ENCODE measurements around the gene C22orf23. TPM values are rescaled to one million over a fixed set of nuclear protein-coding genes. Genes with fewer than 3 reads are reported as not detected.

The C22orf23 gene
- 0.33 and 0.45 TPM in 2 replicates for polyA plus RNA-seq (2012; rRNA removed)
- 0.26 and 0.33 TPM in 2 replicates for polyA plus RNA-seq (2012; cell fraction: cytosol; rRNA removed)
- 0.38 and 0.50 TPM in 2 replicates for polyA plus RNA-seq (2012; cell fraction: nucleus; rRNA removed)

DNA sequence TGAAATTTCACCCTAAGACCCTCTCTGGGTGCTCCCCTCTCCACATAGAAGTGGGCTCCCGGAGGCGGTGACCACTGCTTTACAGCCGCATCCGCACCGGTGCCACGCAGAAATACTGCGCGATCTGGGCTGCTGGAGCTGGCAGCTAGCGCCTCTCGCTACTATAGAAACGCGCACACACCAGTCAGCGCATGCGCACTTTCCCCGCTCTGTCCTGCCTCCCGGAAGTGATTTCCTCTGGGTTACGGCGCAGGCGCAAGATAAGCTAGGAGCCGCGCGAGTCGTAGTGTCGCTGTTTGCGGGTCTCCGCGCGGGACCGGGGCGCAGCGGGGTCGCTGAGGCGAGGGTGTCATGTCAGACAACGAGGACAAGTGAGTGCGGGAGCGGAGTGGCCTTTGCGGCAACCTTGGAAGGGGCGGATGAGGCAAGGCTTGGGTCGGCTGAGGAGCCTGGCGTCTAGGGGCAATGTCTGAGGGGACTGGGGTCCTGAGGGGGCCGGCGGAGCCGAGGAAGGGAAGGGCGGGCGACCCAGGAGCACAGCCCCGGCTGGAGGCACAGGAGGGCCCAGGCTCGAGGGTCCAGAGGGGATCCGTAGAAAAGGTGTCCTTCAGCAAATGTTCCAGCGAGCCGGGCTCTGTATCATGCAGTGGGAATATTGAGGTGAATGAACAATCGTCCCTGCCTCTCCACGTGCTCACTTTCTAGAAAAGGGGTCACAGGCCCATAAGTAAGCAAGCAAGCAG lies at the start of gene C22orf23, which contains the start of gene POLR2F:
Gene C22orf23 (minus strand): TSS at position 165 of the 743 bp plus-strand sequence. CDS start 452 bp downstream, outside the sequence.
Gene POLR2F (plus strand): TSS at position 263 of the 743 bp plus-strand sequence. CDS start 89 bp downstream, at position 352.
- ChIA-PET CTCF (interaction anchor here (1.6 kb wide), 1 partner anchor 13 kb away, joined by 5 read pairs; no protein-coding TSS in a partner anchor), POLR2A (no interaction called here)
- peak; percentile 90 for DNase-seq
- H3F3A ChIP-seq (replicated peaks; ENCODE audit: insufficient read depth) = no peaks in the 10 kb centered on the region
- H3K9me3 ChIP-seq = no peaks in the 10 kb centered on the region
- H4K20me1 ChIP-seq (ENCODE audit: insufficient read depth) = no peaks in the 10 kb centered on the region
- H3K27ac ChIP-seq (ENCODE audit: low read depth in 2 of 2, low read length in 1 of 2) = peak within 1 kb of the TSS in 1 of 2 experiments; percentile 45; a peak in 1 of 4 replicates
- peak within 1 kb of the TSS; percentile 77 for H3K9ac ChIP-seq
- peak within 1 kb of the TSS; percentile 81 for H3K4me2 ChIP-seq
- no peaks in the 10 kb centered on the region for H3K27me3 ChIP-seq (ENCODE audit: insufficient read depth)
- peaks cover 0 to 11% of the 10 kb centered on the region in 2 experiments for H3K36me3 ChIP-seq (replicated peaks in 1 of 2; ENCODE audit: control insufficient read depth in 1 of 2, insufficient read depth in 2 of 2, low read length in 1 of 2)
- H3K4me3 ChIP-seq (ENCODE audit: low read depth in 2 of 2, low read length in 1 of 2) = peak within 1 kb of the TSS; percentile 75 to 80
- peak within 1 kb of the TSS; percentile 82; the same call in 1 of the 2 replicates for H2AFZ ChIP-seq (ENCODE audit: low read depth)
- H3K79me2 ChIP-seq (ENCODE audit: insufficient read depth) = peaks cover 29% of the 10 kb centered on the region
- peaks cover 0 to 8% of the 10 kb centered on the region in 2 experiments; a peak in 2 of 4 replicates for H3K4me1 ChIP-seq (ENCODE audit: control insufficient read depth in 1 of 2, insufficient read depth in 2 of 2, low read depth in 1 of 2, low read length in 1 of 2)
- WGBS (ENCODE audit: low lambda C conversion rate) = 0% methylated on average over 8 of the region's 52 CpGs
- 0 out of 2 replicates have a peak, but pooled peaks have one; percentile 44 for TF ChIP-seq SIN3A (IDR thresholded peaks at IDR 0.05; ENCODE audit: borderline replicate concordance, low read depth, low read length)
- no peak for TF ChIP-seq NFIC (IDR thresholded peaks at IDR 0.05; ENCODE audit: borderline replicate concordance)
- peak; percentile 72 for TF ChIP-seq NRF1 (IDR thresholded peaks at IDR 0.05; ENCODE audit: low read depth, low read length)
- peak; percentile 43 for TF ChIP-seq MXI1 (IDR thresholded peaks at IDR 0.05; ENCODE audit: low read depth, low read length)
- peak; percentile 41; the same call in 1 of the 2 replicates for TF ChIP-seq POLR2AphosphoS5 (IDR thresholded peaks at IDR 0.05; ENCODE audit: low read depth, low read length)
- TF ChIP-seq RAD21 (IDR thresholded peaks at IDR 0.05; ENCODE audit: low read length) = no peak
- TF ChIP-seq SMC3 (IDR thresholded peaks at IDR 0.05; ENCODE audit: low read depth, low read length) = no peak
- TF ChIP-seq, protein P1, sequence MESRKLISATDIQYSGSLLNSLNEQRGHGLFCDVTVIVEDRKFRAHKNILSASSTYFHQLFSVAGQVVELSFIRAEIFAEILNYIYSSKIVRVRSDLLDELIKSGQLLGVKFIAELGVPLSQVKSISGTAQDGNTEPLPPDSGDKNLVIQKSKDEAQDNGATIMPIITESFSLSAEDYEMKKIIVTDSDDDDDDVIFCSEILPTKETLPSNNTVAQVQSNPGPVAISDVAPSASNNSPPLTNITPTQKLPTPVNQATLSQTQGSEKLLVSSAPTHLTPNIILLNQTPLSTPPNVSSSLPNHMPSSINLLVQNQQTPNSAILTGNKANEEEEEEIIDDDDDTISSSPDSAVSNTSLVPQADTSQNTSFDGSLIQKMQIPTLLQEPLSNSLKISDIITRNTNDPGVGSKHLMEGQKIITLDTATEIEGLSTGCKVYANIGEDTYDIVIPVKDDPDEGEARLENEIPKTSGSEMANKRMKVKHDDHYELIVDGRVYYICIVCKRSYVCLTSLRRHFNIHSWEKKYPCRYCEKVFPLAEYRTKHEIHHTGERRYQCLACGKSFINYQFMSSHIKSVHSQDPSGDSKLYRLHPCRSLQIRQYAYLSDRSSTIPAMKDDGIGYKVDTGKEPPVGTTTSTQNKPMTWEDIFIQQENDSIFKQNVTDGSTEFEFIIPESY (IDR thresholded peaks at IDR 0.05; ENCODE audit: borderline replicate concordance, low read depth) = no peak
- no peak for TF ChIP-seq RFX5 (IDR thresholded peaks at IDR 0.05; ENCODE audit: low read length)
- no peak for TF ChIP-seq FOSL2 (IDR thresholded peaks at IDR 0.05; ENCODE audit: borderline replicate concordance, low read depth)
- TF ChIP-seq GABPA (IDR thresholded peaks at IDR 0.05; ENCODE audit: low read depth) = peak; percentile 75
- no peaks in the 10 kb centered on the region for H3K9me2 ChIP-seq

DNA sequence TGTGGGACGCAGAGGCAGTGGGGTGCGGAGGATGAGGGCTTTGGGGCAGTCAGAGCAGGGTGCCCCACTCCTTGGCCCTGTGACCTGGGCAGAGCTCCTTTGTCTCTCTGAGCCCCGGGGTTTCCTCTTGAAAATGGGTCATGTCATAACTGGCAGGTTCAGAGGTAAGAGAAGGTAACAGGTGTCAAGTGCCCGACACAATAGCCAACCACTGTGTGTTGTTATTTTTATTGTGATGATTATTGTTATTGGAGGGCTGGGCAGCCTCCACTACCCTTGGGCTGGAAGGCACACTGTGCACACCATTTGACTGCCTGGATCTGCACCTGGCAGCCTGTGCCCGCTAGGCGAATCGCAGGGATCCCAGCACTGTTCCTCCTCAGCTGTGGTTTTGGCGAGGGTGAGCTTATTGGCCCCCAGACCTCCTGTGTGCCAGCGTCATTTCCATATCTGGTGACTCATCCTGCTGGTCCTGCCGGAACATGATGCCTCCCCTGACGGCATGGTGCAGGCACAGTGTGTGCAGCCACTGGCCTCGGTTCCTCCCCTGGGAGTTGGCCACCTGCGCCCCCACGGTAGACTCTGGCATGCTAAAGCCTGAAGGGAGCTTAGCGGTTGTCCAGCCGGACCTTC lies 46.4 kb upstream of the C22orf23 start:
- Histone ChIP-seq H3F3A (replicated peaks; ENCODE audit: insufficient read depth) (no peaks in the 10 kb centered on the region), H4K20me1 (ENCODE audit: insufficient read depth) (no peaks in the 10 kb centered on the region), H3K4me3 (ENCODE audit: low read depth in 2 of 2, low read length in 1 of 2) (no peak overlapping the region), H3K36me3 (replicated peaks in 1 of 2; ENCODE audit: control insufficient read depth in 1 of 2, insufficient read depth in 2 of 2, low read length in 1 of 2) (no peaks in the 10 kb centered on the region), H3K4me1 (ENCODE audit: control insufficient read depth in 1 of 2, insufficient read depth in 2 of 2, low read depth in 1 of 2, low read length in 1 of 2) (no peaks in the 10 kb centered on the region; a peak in 1 of 4 replicates), H3K79me2 (ENCODE audit: insufficient read depth) (no peaks in the 10 kb centered on the region), H3K27ac (ENCODE audit: low read depth in 2 of 2, low read length in 1 of 2) (no peak overlapping the region), H3K9ac (no peak overlapping the region), H3K9me3 (no peaks in the 10 kb centered on the region), H2AFZ (ENCODE audit: low read depth) (no peak overlapping the region), H3K4me2 (no peak overlapping the region), H3K27me3 (ENCODE audit: insufficient read depth) (no peaks in the 10 kb centered on the region), H3K9me2 (no peaks in the 10 kb centered on the region)
- 87% methylated on average over 3 of the region's 16 CpGs for WGBS (ENCODE audit: low lambda C conversion rate)
- DNase-seq = no peak
- CTCF ChIA-PET = no interaction called here
- POLR2A ChIA-PET = no interaction called here
- no peak for TF ChIP-seq SIN3A (IDR thresholded peaks at IDR 0.05; ENCODE audit: borderline replicate concordance, low read depth, low read length)
- TF ChIP-seq FOXM1 (IDR thresholded peaks at IDR 0.05; ENCODE audit: low read depth) = no peak
- TF ChIP-seq POLR2AphosphoS5 (IDR thresholded peaks at IDR 0.05; ENCODE audit: low read depth, low read length) = no peak
- TF ChIP-seq FOXJ3 (CRISPR knock-in tag; IDR thresholded peaks at IDR 0.05) = no peak
- TF ChIP-seq ELF1 (IDR thresholded peaks at IDR 0.05) = no peak
- TF ChIP-seq, protein P2, sequence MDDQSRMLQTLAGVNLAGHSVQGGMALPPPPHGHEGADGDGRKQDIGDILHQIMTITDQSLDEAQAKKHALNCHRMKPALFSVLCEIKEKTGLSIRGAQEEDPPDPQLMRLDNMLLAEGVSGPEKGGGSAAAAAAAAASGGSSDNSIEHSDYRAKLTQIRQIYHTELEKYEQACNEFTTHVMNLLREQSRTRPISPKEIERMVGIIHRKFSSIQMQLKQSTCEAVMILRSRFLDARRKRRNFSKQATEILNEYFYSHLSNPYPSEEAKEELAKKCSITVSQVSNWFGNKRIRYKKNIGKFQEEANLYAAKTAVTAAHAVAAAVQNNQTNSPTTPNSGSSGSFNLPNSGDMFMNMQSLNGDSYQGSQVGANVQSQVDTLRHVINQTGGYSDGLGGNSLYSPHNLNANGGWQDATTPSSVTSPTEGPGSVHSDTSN (IDR thresholded peaks at IDR 0.05) = no peak
- peak; percentile 13; the same call in 1 of the 2 replicates for TF ChIP-seq FOSL2 (IDR thresholded peaks at IDR 0.05; ENCODE audit: borderline replicate concordance, low read depth)
- TF ChIP-seq, protein P3, sequence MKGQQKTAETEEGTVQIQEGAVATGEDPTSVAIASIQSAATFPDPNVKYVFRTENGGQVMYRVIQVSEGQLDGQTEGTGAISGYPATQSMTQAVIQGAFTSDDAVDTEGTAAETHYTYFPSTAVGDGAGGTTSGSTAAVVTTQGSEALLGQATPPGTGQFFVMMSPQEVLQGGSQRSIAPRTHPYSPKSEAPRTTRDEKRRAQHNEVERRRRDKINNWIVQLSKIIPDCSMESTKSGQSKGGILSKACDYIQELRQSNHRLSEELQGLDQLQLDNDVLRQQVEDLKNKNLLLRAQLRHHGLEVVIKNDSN (IDR thresholded peaks at IDR 0.05; ENCODE audit: borderline replicate concordance, low read depth) = no peak
